Nucleus accumbens (tissue), 56 donors: ENCODE data around the gene TMEM184B.
A peak's percentile ranks its signal among the peaks of the same experiment; 100 is the strongest.

Experiments
- DNase-seq, 56 donors: peaks; one replicate each; lab custom pipeline; 2025; lab: John Stamatoyannopoulos, UW

Gene TMEM184B

DNA sequence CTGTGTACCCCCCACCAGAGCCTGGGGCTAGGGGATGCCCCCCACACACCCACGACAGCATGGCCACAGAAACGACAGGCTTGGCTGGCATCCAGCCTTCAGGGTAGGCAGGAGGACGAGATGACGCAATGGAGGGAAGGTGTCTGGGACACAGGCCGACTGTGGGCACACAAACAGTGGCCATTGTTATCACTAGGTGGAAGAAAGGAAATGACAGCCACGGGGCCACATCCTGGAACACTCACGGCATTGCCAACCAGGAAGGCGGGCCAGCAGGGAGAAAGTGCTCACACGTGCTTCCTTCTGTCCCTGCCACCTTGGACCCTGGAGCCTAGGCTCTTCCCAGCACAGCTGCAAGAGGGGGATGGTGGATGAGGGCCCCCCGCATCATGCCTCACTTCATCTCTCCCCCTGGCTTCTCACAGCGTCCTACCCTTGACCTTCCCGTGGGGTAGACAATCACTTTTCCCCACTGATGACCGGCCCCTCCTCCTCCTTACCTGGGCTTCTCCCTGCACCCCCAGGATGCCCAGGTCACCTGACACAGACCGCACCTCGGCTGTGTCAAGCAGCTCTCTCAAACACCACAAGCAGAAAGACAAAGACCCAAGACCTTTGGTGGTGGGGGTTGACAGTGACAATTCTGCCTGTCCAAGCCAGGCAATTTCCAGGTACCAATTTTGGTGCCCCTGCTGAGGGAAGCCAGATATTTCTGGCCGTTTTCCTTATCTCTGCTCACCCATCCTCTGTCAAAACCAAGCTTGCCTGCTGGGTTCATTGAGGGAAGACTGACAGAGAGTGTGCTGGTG lies 99.8 kb downstream of the TMEM184B start:
- peak in 31 of 56 donors; percentile 6 to 82 (median 49) for DNase-seq

GRCh38 chr22:38171927-38172831 lies 100.6 kb downstream of the TMEM184B start:
- peak in 1 of 56 donors; percentile 10 for DNase-seq

- no peak for DNase-seq
These were observed 102.3 kb downstream of the TMEM184B start for GRCh38 chr22:38170469-38170868.
